Right lobe of liver (tissue), 6 donors: ENCODE data around the gene JAZF1. TPM values are rescaled to one million over a fixed set of nuclear protein-coding genes. Genes with fewer than 3 reads are reported as not detected.

Source experiments
- ATAC-seq, 4 donors: fragments of 200-7000 bp; cut with Tn5 transposase; one replicate each; pipeline ENCODE4 v1.9.1; 2020; ENCODE audit warnings: mild to moderate bottlenecking in 4 of 4, moderate library complexity in 4 of 4
- DNase-seq, 3 donors: peaks; one replicate each; pipeline ENCODE4 v3.0.0-alpha.2; 2020
- H3K27ac ChIP-seq, 3 donors: fragments of 200-600 bp; one replicate each; pipeline ENCODE4 v1.8.0; 2022
- H3K27me3 ChIP-seq, 2 donors: fragments of 200-600 bp; one replicate each; pipeline ENCODE4 v1.8.0; 2022
- H3K36me3 ChIP-seq, 4 donors: fragments of 200-600 bp; sonication (generic) in 1 of 4; one replicate each; pipeline versions ENCODE4 v1.5.1 to v1.8.0; 2017 to 2022; ENCODE audit warnings: control low read depth in 1 of 4
- H3K4me1 ChIP-seq, 4 donors: fragments of 200-600 bp; sonication (generic) in 1 of 4; one replicate each; pipeline versions ENCODE4 v1.5.1 to v1.8.0; 2017 to 2022; ENCODE audit warnings: control low read depth in 1 of 4
- H3K4me3 ChIP-seq, 3 donors: fragments of 200-600 bp; one replicate each; pipeline ENCODE4 v1.8.0; 2022
- H3K9me3 ChIP-seq, 4 donors: fragments of 200-600 bp; sonication (generic) in 1 of 4; one replicate each; pipeline versions ENCODE4 v1.5.1 to v1.8.0; 2017 to 2022; ENCODE audit warnings: control low read depth in 1 of 4
- CTCF ChIP-seq, 4 donors: fragments of 200-600 bp in 3 of 4; fragments of 450-650 bp in 1 of 4; IDR thresholded peaks; one replicate each; pipeline versions ENCODE4 v1.5.1 to v1.8.0; 2016 to 2022; ENCODE audit warnings: antibody characterized with exemption in 4 of 4, mild to moderate bottlenecking in 2 of 4
- POLR2A ChIP-seq: fragments of 450-650 bp; IDR thresholded peaks from one replicate; pipeline ENCODE4 v1.6.1; 2017; ENCODE audit warnings: antibody characterized with exemption, mild to moderate bottlenecking
- WGBS: methylation state at CpG from one replicate; pipeline ENCODE4 v1.1.6; 2018; ENCODE audit warnings: low coverage, low lambda C conversion rate; ENCODE audit not compliant: insufficient coverage; ENCODE audit errors: missing lambda C conversion rate; 5-methylcytosine and 5-hydroxymethylcytosine counted together
- intact Hi-C, 2 donors: fragments of 100-400 bp; cut with DNase I; formaldehyde crosslinking; loops; one replicate each; pipeline versions ENCODE4 v1.11.2 to v1.14.1; 2022
- total RNA-seq, 6 experiments: library from RNA; depleted of rRNA in 2 of 6; stranded (reverse); fragments of >200 nt in 2 of 6; fragmentation: NEBNext Ultra II Directional in 3 of 6; extraction: Animal tissue kit (Norgen Biotek cat#: 25700) in 3 of 6; gene quantifications; one replicate each; pipeline versions ENCODE4 v1.1.0 to v1.2.4, GENCODE V29; 2016 to 2023
- donor health status: DM: no; HTN: yes; CAD: no.
- donor health status: DM: no; HTN: no; CAD: no.
- donor health status: DM: no; HTN: no; CAD: no.
- donor health status: DM: no; HTN: yes; CAD: no.
- donor health status: DM: no; HTN: yes; CAD: no.

The JAZF1 gene
- total RNA-seq, 6 experiments from 2014 or later, result 4.8 to 20.9 (median 6.9) TPM

DNA sequence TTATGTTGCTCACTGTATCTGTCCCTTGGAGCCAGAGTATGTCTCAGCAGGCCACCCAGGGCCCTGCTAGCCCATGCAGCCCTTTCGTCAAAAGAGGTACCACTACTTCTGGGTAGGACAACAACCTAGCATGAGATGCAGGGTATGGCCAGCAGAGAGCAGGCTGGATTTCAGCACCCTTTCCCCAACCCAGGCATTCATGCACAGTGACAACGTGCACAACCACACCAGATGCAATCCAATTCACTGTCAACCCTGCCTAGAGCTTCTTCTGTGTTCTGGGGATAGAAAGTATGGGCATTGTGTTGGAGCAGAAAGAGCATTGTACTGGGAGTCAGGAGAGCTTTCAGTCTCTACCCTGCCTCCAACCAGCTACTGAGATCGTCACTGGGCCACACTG lies 37.9 kb downstream of the JAZF1 start:
- DNase-seq (no peak), ATAC-seq (peak; percentile 38 to 70 (median 49))
- TF ChIP-seq CTCF (IDR thresholded peaks at IDR 0.05) (peak in 3 of 4 donors; percentile 18 to 36 (median 20)), POLR2A (no peak)
- Histone ChIP-seq H3K27me3 (no peaks in the 10 kb centered on the region), H3K36me3 (no peaks in the 10 kb centered on the region), H3K4me3 (no peak overlapping the region), H3K27ac (no peak overlapping the region), H3K4me1 (peaks cover 0 to 29% (median 10%) of the 10 kb centered on the region in 4 donors), H3K9me3 (no peaks in the 10 kb centered on the region)
- 60% methylated on average over 1 of the region's 3 CpGs for WGBS
- intact Hi-C loops, result no loop called here

GRCh38 chr7:28140979-28141378 lies 39.6 kb downstream of the JAZF1 start:
- no peak for DNase-seq
- ATAC-seq, result no peak
- intact Hi-C loops, result no loop called here
- Histone ChIP-seq H3K9me3 (no peaks in the 10 kb centered on the region), H3K4me1 (peaks cover 0 to 29% (median 10%) of the 10 kb centered on the region in 4 donors), H3K27me3 (no peaks in the 10 kb centered on the region), H3K36me3 (no peaks in the 10 kb centered on the region), H3K4me3 (no peak overlapping the region), H3K27ac (no peak overlapping the region)
- 18% methylated on average over 1 of the region's 1 CpG for WGBS
- TF ChIP-seq POLR2A, result no peak

- no peak for DNase-seq
- H3K36me3 ChIP-seq, result no peaks in the 10 kb centered on the region
These were observed 41.8 kb downstream of the JAZF1 start for GRCh38 chr7:28138837-28139236.

GRCh38 chr7:28137463-28137862 lies 43.1 kb downstream of the JAZF1 start:
- Histone ChIP-seq H3K36me3 (no peaks in the 10 kb centered on the region), H3K27me3 (no peaks in the 10 kb centered on the region), H3K9me3 (no peaks in the 10 kb centered on the region), H3K27ac (no peak overlapping the region), H3K4me3 (no peak overlapping the region), H3K4me1 (peaks cover 0 to 8% (median 0%) of the 10 kb centered on the region in 4 donors)
- intact Hi-C loops, result no loop called here
- WGBS, result 98% methylated on average over 7 of the region's 7 CpGs
- DNase-seq, result no peak
- no peak for ATAC-seq
- TF ChIP-seq CTCF (IDR thresholded peaks at IDR 0.05) (no peak), POLR2A (no peak)

More at GRCh38 chr7:28138837-28139236, 41.8 kb downstream of the JAZF1 start:
- 92% methylated on average over 2 of the region's 2 CpGs for WGBS
- ATAC-seq, result no peak
- H3K27me3 ChIP-seq, result no peaks in the 10 kb centered on the region
- peaks cover 0 to 12% (median 2%) of the 10 kb centered on the region in 4 donors for H3K4me1 ChIP-seq
- no peaks in the 10 kb centered on the region for H3K9me3 ChIP-seq
- H3K27ac ChIP-seq, result no peak overlapping the region
- no peak overlapping the region for H3K4me3 ChIP-seq
- no peak for TF ChIP-seq POLR2A
- no peak for TF ChIP-seq CTCF (IDR thresholded peaks at IDR 0.05)
- intact Hi-C loops, result no loop called here

DNA sequence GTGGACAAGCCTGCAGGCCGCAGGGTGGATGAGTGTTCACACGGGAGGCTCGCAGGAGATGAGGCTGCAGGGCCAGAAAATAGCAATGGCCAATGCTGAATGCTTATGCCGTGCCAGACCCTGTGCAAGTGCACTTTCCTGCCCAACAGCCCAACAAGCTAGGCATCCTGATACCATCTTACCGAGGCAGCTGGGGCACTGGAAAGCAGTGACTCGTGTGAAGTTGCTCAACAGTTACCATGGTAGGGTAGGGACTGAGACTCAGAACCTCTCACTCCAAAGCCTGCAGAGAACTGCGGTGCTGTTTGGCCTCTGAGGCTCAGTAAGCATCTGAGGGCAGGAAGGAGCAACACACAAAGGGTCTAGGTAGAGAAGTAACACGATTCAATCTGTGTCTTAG lies 43.7 kb downstream of the JAZF1 start:
- Histone ChIP-seq H3K4me3 (no peak overlapping the region), H3K36me3 (no peaks in the 10 kb centered on the region), H3K27ac (no peak overlapping the region), H3K27me3 (no peaks in the 10 kb centered on the region), H3K9me3 (no peaks in the 10 kb centered on the region), H3K4me1 (peaks cover 0 to 8% (median 0%) of the 10 kb centered on the region in 4 donors)
- intact Hi-C loops, result no loop called here
- DNase-seq (no peak), ATAC-seq (no peak)
- no peak for TF ChIP-seq CTCF (IDR thresholded peaks at IDR 0.05)
- TF ChIP-seq POLR2A, result no peak
- WGBS, result 100% methylated on average over 1 of the region's 8 CpGs
